Coronary artery (tissue), 2 donors: ENCODE data around the gene VPS8.

ENCODE experiments used
- DNase-seq: peaks from one replicate; pipeline ENCODE4 v3.0.0-alpha.2; 2017; ENCODE audit warnings: low spot score
- H3K27ac ChIP-seq, 2 donors: fragments of 200-600 bp; sonication (generic); one replicate each; pipeline ENCODE4 v1.5.1; 2016 to 2019
- H3K4me3 ChIP-seq: fragments of 200-600 bp; sonication (generic); 2 replicates; pipeline ENCODE4 v1.5.1; 2016; ENCODE audit warnings: mild to moderate bottlenecking, moderate library complexity
- TF ChIP-seq, protein P1 (sequence below): fragments of 200-600 bp; sonication (generic); IDR thresholded peaks from one replicate; pipeline ENCODE4 v1.5.1; 2019; ENCODE audit warnings: antibody characterized with exemption

VPS8 gene

DNA sequence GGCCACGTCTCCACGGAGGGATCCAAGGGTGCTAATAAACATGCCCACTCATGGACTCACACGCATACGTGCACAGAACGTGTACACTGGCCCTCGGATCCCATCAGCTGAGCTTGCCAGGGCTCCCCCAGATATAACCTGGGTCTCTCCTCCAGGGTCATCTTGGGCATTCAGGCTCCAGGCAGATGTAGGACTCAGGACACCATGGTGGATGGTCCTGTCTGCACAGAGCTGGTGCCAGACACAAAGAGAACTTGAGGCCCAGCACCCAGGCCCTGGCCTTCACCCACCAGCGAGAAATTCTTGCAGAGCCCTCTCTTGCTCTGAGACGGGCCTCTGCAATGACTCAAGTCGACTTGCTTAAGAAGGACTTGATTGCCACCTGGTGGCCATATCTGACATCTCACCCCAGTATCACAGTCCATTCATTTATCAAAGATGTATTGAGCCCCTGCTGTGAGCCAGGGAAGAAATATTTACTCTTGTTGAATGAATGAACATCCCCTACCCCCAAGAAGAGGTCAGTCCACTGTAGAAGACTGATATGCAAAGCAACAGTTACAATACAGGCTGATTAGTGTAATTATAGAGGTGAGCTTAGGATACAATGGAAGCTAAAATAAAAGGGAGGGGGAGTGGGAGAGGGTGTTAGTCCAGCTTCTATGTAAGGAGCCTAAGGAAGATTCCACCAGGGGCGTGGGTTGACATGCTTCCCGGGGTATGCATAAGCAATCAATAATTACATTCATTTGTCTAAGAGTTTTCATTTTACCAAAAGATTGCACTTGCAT, 34.2 kb upstream of the VPS8 start:
- TF ChIP-seq, protein P1, sequence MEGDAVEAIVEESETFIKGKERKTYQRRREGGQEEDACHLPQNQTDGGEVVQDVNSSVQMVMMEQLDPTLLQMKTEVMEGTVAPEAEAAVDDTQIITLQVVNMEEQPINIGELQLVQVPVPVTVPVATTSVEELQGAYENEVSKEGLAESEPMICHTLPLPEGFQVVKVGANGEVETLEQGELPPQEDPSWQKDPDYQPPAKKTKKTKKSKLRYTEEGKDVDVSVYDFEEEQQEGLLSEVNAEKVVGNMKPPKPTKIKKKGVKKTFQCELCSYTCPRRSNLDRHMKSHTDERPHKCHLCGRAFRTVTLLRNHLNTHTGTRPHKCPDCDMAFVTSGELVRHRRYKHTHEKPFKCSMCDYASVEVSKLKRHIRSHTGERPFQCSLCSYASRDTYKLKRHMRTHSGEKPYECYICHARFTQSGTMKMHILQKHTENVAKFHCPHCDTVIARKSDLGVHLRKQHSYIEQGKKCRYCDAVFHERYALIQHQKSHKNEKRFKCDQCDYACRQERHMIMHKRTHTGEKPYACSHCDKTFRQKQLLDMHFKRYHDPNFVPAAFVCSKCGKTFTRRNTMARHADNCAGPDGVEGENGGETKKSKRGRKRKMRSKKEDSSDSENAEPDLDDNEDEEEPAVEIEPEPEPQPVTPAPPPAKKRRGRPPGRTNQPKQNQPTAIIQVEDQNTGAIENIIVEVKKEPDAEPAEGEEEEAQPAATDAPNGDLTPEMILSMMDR, result peak; percentile 82
- DNase-seq, result peak; percentile 85
- Histone ChIP-seq H3K27ac (no peak overlapping the region), H3K4me3 (no peak overlapping the region)

DNA sequence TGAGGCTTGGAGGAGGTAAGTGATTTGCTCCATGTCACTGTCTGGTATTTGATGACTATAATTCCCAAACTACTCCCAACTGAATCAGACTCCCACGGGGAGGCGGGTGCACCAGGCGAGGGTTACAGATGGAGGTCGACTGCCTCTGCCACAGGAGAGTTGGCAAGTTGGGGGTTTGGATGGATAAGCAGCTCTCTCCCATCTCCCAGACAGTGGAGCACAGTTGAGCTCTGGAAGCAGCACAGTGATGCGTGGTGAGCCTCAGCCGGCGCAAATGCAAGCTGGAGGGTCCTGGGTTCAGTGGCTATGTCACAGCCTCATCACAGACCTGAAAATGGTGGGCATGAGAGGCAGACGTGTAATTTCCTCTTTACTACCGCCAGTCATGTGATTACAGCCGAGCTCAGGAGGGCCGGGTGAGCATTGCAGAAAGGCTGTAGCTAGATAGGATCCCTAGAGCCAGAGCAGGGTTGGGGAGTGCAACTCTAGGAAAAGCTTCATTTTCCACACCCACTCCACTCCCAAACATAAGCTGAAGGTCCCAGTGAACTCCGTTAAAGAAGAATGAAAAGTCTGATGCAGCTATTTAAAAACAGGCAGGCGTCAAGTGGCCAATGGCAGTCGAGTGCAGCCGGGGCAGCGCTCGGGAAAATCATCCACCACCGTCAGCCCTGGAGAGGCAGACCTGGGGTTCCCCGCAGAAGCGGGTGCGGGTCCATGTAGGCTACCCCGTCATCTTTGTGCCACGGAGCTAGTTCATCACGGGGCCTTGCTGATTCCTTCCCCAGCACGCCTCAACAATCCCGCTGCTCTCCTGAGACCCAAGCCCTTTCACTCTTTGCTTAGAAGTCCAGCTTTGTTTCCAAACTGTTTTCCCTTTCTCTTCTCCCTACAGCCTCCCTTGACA, 33.3 kb upstream of the VPS8 start:
- H3K4me3 ChIP-seq, result no peak overlapping the region
- TF ChIP-seq, protein P1, result no peak

DNA sequence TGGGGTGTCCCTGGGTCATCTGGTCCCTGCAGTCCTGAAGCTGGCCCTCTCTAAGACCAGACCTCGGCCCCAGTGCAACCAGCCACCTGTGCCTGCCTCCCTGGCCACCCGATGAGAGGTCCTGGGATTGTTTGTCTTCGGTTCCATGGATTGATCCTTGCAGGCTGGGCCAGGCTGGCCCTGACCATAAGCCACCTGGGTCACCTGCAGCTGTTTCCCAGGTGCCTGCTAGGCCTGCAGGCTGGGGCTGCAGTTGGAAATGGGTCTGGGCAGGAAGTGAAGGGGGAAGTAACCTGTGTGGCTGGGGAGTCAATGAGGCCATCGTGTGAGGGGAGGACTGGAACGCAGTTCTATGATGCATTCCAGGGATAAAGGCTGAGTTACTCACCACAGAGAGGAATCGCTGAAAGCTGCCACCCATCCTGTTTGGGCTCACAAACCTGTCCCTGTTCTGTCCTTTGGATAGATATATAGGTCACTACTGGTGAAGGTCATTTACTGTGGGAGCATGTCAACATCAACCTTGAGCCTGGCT, 30.9 kb upstream of the VPS8 start:
- TF ChIP-seq, protein P1, result no peak
- H3K27ac ChIP-seq, result no peak overlapping the region
- no peak overlapping the region for H3K4me3 ChIP-seq
- no peak for DNase-seq

More for the DNA sequence above, 33.3 kb upstream of the VPS8 start:
- H3K27ac ChIP-seq, result no peak overlapping the region
- DNase-seq, result no peak

DNA sequence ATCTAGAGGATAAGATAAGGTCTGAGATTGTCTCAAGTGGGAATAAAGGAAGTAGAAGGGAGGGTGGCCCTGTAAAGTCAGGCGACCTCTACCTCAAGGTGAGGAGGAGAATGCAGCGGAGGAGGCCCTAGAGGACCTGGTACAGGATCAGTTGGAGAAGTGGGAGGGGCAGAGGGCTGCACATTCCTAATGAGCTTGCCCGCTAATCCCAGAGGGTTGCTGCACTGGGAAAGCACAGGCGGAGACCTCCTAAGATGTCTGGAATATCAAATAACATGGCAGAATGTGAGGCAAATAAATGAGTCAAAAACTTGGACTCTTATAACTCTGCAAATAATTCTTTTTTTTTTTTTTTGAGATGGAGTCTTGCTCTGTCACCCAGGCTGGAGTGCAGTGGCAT, 30.2 kb upstream of the VPS8 start:
- no peak for DNase-seq
- TF ChIP-seq, protein P1, result no peak
- Histone ChIP-seq H3K27ac (no peak overlapping the region), H3K4me3 (no peak overlapping the region)

DNA sequence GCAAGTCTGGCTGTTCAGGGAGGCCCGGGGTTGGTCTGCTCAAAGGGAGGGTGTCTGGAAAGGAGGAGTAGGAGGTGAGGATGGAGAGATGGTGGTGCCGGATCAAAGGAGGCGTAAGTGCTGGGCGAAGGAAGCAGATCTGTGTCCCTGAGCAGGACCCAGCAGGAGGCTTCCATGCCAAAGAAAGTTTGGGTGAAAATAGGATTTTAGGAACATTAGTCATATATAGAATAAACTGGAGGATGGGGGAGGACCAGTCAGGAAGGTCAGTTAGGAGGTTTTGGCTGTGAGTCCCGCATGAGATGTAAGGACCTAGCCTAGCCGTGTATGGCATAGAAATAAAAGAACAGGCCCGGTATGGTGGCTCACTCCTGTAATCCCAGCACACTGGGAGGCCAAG, 28.6 kb upstream of the VPS8 start:
- no peak for DNase-seq
- no peak overlapping the region for H3K4me3 ChIP-seq
- TF ChIP-seq, protein P1, result no peak
- no peak overlapping the region for H3K27ac ChIP-seq

DNA sequence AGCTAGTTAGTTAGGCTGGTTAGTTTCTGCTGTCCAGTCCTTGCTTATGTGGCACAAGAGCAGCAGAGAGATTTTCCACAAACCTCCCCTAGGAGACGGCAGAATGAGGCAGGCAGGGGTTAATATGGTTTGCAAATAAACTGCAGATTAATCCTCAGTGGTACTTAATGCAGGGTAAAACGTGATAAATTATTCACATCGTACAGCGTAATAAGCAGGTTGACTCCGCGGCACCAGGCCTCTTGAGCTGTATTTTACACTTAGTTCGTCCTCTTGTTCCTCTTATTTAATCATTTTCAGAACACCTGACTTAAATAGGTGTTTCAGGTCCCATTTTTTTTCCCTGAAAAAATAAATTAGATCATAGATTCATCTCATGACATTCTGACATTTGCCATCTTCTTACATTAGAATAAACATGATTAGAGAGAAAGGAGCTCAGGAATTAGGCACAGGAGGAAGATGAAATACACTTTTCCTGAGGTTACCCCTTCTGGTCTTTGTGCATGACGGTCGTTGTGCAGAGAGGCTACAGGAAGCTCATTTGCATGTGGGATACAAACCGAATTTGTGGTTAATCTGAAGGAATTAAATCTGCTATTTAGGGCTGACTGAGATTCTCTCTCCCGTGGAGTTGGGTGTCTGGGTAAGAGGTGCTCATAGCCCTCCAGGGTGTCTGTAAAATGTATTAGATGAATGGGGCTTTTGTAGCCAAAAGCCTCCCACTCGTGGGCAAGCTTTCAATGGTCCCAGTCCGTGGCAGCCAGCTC, 27.1 kb upstream of the VPS8 start:
- no peak for DNase-seq
- TF ChIP-seq, protein P1, result no peak
- no peak overlapping the region for H3K27ac ChIP-seq

More for the DNA sequence above, 27.1 kb upstream of the VPS8 start:
- no peak overlapping the region for H3K4me3 ChIP-seq
